GM19467 (cell line): ENCODE data around the gene LRCH3.

Experiments
- ATAC-seq: cut with Tn5 transposase; IDR thresholded peaks from one replicate; pipeline ENCODE4 v1.9.1; 2021; ENCODE audit warnings: mild to moderate bottlenecking, moderate library complexity; ENCODE audit not compliant: unreplicated experiment

The LRCH3 gene

GRCh38 chr3:197791892-197792647 lies 1.0 kb downstream of the LRCH3 start:
- ATAC-seq = peak; percentile 6

GRCh38 chr3:197793247-197793646 lies 2.2 kb downstream of the LRCH3 start:
- ATAC-seq = no peak

- ATAC-seq = no peak
These were observed 3.1 kb downstream of the LRCH3 start for GRCh38 chr3:197794115-197794514.

- ATAC-seq = no peak
These were observed 4.1 kb downstream of the LRCH3 start for GRCh38 chr3:197795200-197795599.

GRCh38 chr3:197796087-197796486 lies 5.0 kb downstream of the LRCH3 start:
- ATAC-seq = no peak

DNA sequence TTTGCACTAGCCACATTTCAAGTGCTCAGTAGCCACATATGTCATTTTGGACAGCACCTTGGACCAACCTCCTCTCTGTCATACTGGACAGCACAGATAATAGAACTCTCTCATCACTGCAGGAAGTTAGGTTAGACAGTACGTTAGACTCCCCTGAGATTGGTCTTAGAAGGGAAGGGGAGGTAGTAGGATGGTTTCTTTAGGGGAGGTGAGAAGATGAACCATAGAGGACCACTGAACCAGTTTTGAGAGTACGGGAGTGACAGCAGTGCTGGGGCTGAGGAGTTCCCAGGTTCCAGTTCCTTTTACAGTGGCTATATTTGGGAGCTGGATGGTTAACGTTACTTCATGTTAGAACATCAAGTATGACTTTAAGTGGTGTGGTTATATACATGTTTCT lies 7.8 kb downstream of the LRCH3 start:
- no peak for ATAC-seq

DNA sequence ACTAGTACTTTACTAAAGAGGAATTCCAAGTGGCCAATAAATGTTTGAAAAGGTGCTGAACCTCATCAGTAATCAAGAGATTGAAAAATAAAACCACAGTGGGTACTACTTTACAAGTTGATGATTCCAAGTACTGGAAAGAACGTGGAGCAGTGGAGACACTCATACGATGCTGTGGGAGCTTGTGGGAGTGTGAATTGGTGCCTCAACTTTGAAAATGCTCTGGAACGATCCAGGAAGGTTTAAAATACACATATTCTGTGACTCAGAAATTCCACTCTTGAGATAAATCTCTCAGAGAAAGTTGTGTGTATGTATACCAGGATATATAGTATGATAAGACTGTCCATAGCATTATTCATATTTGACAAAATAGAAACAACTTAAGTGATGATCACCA lies 9.3 kb downstream of the LRCH3 start:
- no peak for ATAC-seq

DNA sequence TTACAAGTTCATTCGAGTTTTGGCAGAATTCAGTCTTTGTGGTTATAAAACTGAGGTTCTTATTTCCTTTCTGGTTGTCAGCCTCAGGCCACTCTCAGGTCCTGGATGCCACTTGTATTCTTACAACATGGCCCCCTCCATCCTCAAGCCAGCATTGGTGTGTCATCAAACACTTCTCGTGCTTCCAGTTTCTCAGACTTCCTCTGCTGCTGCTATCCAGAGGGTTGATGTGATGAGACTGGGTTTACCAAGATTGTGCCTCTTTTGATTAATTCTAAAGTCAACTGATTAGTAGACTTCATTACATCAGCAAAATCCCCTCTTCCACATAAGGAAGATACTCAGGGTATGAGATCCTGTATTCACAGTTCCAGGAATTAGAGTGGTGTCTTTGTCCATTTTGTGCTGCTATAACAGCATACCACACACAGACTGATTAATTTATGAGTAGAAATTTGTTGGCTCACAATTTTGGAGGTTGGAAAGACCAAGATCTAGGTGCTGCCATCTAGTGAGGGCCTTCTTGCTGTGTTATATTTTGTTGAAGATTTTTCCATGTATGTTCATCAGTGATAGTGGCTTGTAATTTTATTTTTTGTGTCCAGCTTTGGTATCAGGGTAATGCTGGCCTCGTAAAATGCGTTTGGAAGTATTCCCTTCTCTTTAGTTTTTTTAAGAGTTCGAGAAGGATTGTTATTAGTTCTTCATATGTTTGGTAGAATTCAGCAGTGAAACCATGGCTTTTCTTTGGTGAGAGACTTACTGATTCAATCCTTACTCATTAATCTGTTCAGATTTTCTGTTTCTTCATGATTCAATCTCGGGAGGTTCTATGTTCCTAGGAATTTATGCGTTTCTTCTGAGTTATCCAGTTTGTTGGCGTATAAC lies 11.1 kb downstream of the LRCH3 start:
- ATAC-seq = no peak

DNA sequence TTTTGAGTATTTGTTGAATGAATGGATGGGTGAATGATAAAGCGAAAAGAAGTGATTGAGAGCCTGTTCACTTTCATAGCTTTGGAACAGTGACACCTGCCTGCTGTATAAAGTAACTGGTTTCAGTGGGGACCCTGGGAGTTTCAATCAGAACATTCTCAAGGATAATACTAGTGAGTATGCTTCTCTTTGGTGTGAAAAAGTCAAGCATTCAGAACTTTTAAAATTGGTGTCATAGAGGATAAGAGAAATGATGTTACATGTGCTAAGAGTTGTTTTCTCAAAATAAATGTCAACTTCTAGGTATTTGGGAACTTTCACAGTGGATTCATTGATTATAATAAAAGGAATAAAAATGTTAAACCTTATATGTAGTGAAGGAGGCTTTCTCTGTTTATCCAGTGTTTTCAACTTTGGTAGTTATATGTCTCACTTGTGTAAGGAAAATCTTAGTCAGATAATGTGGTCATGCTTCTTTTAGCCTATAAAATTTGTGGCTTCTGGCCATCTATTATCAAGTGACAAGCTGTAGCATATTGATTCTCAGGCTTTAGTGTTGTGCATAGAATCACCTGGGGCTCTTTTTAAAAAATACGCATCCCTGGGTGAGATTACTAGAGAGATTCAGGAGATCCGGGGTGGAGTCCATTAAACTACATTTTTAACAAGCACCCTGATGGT lies 11.9 kb downstream of the LRCH3 start:
- no peak for ATAC-seq

DNA sequence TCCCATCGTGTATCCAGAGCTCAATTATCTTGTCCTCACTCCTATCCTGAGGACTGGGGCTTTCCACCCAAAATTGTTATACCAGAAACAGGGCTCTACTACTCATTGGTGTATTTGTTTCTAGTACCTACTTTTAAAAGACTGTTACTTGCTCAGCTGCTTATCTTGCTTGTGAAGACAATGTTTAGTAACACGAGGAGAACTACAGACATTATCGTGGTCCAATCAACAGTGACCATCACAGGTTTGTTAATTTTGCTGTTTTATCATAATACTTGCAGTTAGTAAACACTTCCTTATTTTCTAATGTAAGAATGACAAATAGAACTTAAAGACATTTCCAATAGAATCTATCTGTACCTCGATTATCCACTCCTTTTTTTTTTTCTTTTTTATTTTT lies 13.5 kb downstream of the LRCH3 start:
- no peak for ATAC-seq

DNA sequence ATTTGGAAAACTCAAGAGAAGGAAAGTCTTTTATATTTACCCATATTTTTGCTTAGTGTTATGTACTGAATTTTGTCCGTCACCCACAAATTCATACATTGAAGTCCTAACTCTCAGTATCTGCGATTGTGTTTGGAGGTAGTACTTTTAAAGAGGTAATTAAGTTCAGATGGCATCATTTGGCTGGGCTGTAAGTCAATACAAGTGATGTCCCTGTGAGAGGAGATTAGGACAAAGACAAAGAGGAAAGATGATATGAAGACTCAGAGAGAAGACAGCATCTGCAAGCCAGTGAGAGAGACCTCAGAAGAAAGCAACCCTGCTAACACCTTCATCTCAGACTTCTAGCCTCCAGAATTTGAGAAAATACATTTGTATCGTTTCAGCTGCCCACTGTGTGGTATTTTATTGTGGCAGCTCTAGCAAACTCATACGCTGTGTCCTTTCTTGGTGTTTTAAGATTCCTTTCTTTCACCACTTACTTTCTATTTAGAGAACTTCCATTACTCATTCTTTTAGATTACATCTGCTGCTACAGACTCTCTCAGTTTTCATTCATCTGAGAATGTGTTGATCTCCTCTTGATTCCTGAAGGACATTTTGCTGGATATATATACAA lies 17.0 kb downstream of the LRCH3 start:
- ATAC-seq = no peak

DNA sequence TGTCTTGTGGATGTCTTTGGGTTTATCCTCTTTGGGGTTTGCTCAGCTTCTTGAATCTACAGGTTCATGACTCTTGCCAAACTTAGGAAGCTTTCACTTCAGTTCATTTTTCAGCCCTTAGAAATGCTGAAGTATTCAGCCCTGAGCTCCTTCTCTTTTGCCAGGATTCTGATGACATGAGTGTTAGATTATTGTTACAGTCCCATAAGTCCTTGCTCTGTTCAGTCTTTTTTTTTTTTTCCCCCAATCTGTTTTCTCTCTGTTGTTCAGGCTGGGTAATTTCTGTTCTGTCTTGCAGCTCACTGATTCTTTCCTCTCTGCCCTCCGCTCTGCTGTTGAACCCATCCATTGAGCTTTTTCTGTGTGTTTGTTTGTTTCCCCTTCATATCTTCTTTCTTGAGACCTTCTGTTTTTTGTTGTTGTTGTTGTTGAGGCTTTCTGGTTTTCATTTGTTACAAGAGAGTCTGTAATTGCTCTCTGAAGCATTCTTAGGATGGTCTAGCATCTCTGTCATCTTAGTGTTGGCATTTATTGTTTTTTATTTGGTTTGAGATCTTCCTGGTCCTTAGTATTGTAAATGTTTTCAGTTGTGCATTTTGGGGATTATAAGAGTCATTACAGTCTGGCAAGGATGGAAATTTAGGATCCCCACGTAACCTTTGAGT lies 18.4 kb downstream of the LRCH3 start:
- ATAC-seq = no peak

GRCh38 chr3:197810901-197811300 lies 19.8 kb downstream of the LRCH3 start:
- no peak for ATAC-seq

GRCh38 chr3:197811343-197811742 lies 20.3 kb downstream of the LRCH3 start:
- ATAC-seq = no peak

GRCh38 chr3:197814372-197814771 lies 23.3 kb downstream of the LRCH3 start:
- ATAC-seq = no peak

DNA sequence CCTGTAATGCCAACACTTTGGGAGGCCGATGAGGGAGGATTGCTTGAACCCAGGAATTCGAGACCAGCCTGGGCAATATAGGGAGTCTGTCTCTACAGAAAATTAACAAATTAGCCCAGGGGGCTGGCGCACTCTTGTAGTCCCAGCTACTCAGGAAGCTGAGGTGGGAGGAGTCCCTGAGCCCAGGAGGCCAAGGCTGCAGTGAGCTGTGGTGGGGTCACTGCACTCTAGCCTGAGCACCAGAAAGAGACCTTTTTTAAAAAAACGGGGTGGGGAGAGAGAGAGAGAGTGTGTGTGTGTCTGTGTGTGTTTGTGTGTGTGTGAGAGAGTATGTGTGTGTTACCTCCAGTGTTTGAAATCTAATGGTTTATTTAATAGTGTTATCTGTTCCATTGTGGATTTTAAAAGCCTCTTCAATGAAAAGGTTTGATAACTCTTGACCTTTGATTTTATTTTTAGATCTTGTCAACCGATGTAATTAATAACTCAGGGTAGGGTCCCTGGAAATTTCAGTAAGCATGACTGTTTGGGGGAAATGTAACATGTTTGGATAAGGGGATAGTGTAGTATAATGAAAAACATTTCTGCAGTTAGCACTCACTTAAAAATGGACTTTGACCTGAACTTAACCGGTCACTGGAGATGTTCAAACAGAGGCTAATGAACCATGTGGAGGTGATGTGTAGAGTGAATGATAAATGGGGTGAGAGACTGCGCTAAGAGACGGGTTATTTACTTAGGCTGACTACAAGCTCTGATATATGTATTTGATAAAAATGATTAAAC lies 29.7 kb downstream of the LRCH3 start:
- ATAC-seq = no peak

- no peak for ATAC-seq
These were observed 38.5 kb downstream of the LRCH3 start for GRCh38 chr3:197829397-197830045.

- no peak for ATAC-seq
These were observed 39.4 kb downstream of the LRCH3 start for GRCh38 chr3:197830308-197830966.

DNA sequence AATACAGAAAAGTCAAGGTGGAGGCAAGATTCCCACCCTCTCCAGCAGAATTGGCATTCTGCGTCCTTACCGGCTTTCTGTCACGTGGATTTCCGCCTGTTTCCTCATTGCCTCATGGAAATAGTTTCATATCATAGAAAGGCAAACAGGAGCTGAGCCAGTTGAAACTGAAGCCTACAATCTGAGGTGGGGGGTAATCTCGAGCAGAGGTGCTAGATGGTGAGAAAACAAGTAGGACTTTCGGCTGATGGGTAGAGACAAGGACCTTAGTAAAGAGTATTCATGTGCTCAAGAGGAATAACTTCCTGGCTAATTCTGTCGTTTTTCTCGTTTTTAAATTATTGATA lies 39.9 kb downstream of the LRCH3 start:
- ATAC-seq = no peak
